HG03442 (cell line): ENCODE results near the gene EXOSC7.
"Not testable (repeated sequence)": the region's sequence is repeated elsewhere in the genome, so short reads cannot be mapped to it uniquely, and the experiment has no call there.

ENCODE experiments used
- ATAC-seq: cut with Tn5 transposase; IDR thresholded peaks from one replicate; pipeline ENCODE4 v1.9.1; 2021; ENCODE audit warnings: mild to moderate bottlenecking, moderate library complexity; ENCODE audit not compliant: unreplicated experiment

The EXOSC7 gene

GRCh38 chr3:45053805-45054195 lies 77.8 kb downstream of the EXOSC7 start:
- not testable (repeated sequence) for ATAC-seq

GRCh38 chr3:45054196-45054857 lies 78.3 kb downstream of the EXOSC7 start:
- no peak for ATAC-seq

GRCh38 chr3:45055032-45055410 lies 79.0 kb downstream of the EXOSC7 start:
- ATAC-seq: no peak

- ATAC-seq: no peak
These were observed 79.5 kb downstream of the EXOSC7 start for GRCh38 chr3:45055411-45056143.

GRCh38 chr3:45056608-45057301 lies 80.7 kb downstream of the EXOSC7 start:
- no peak for ATAC-seq

- ATAC-seq: no peak
These were observed 81.5 kb downstream of the EXOSC7 start for GRCh38 chr3:45057557-45057956.

GRCh38 chr3:45059132-45059531 lies 83.1 kb downstream of the EXOSC7 start:
- ATAC-seq: no peak

GRCh38 chr3:45060165-45060892 lies 84.3 kb downstream of the EXOSC7 start:
- no peak for ATAC-seq
